MM.1S (cell line): ENCODE measurements around the gene CHID1.

Source experiments
- DNase-seq: peaks from one replicate; pipeline ENCODE4 v3.0.0-alpha.2; 2015
- H2AFZ ChIP-seq: fragments of 300-600 bp; sonication (generic); 2 replicates; pipeline ENCODE4 v1.6.0; 2016; ENCODE audit warnings: antibody characterized with exemption, low read length
- H3F3A ChIP-seq: fragments of 300-600 bp; sonication (generic); 2 replicates; pipeline ENCODE4 v1.6.1; 2016; ENCODE audit warnings: mild to moderate bottlenecking, antibody characterized with exemption, low read length, moderate library complexity, mixed read lengths; ENCODE audit not compliant: insufficient read depth
- H3K27ac ChIP-seq: fragments of 300-600 bp; sonication (generic); 2 replicates; pipeline ENCODE4 v1.5.1; 2016; ENCODE audit warnings: mild to moderate bottlenecking, low read length
- H3K27me3 ChIP-seq: fragments of 300-600 bp; sonication (generic); replicated peaks from 2 replicates; pipeline ENCODE4 v1.6.0; 2016; ENCODE audit warnings: low read length; ENCODE audit not compliant: insufficient read depth
- H3K36me3 ChIP-seq: fragments of 300-600 bp; sonication (generic); replicated peaks from 2 replicates; pipeline ENCODE4 v1.6.1; 2016; ENCODE audit warnings: mild to moderate bottlenecking, low read length, mixed read lengths; ENCODE audit not compliant: insufficient read depth
- H3K4me1 ChIP-seq: fragments of 300-600 bp; sonication (generic); 2 replicates; pipeline ENCODE4 v1.6.1; 2016; ENCODE audit warnings: low read length, mixed read lengths
- H3K4me2 ChIP-seq: fragments of 300-600 bp; sonication (generic); 2 replicates; pipeline ENCODE4 v1.6.0; 2016; ENCODE audit warnings: low read depth, low read length
- H3K4me3 ChIP-seq: fragments of 300-600 bp; sonication (generic); 2 replicates; pipeline ENCODE4 v1.5.1; 2016; ENCODE audit warnings: low read length, mixed read lengths
- H3K79me2 ChIP-seq: fragments of 300-600 bp; sonication (generic); 2 replicates; pipeline ENCODE4 v1.6.1; 2016; ENCODE audit warnings: mixed run types, low read length, mixed read lengths
- H3K9ac ChIP-seq: fragments of 300-600 bp; sonication (generic); 2 replicates; pipeline ENCODE4 v1.6.1; 2016; ENCODE audit warnings: low read length, mixed read lengths
- H3K9me2 ChIP-seq: fragments of 300-600 bp; sonication (generic); replicated peaks from 2 replicates; pipeline ENCODE4 v1.6.1; 2016; ENCODE audit warnings: mild to moderate bottlenecking, low read length, mixed read lengths; ENCODE audit not compliant: insufficient read depth
- H3K9me3 ChIP-seq: fragments of 300-600 bp; sonication (generic); replicated peaks from 2 replicates; pipeline ENCODE4 v1.6.1; 2016; ENCODE audit warnings: mild to moderate bottlenecking, low read length, mixed read lengths; ENCODE audit not compliant: insufficient read depth
- H4K20me1 ChIP-seq: fragments of 300-600 bp; sonication (generic); 2 replicates; pipeline ENCODE4 v1.6.1; 2016; ENCODE audit warnings: mild to moderate bottlenecking, low read length, moderate library complexity, mixed read lengths; ENCODE audit not compliant: insufficient read depth
- EZH2 ChIP-seq: fragments of 300-600 bp; sonication (generic); optimal IDR thresholded peaks from 2 replicates; pipeline ENCODE3; 2017; ENCODE audit warnings: low read depth, mild to moderate bottlenecking, antibody characterized with exemption, low read length, mixed read lengths
- EZH2phosphoT487 ChIP-seq: fragments of 300-600 bp; sonication (generic); IDR thresholded peaks from 2 replicates; pipeline ENCODE4 v1.6.1; 2018; ENCODE audit warnings: antibody characterized with exemption, low read length
- TF ChIP-seq, protein P1 (sequence below): fragments of 300-600 bp; sonication (generic); IDR thresholded peaks from 2 replicates; pipeline ENCODE4 v1.5.1; 2016; ENCODE audit warnings: antibody characterized with exemption, low read length, mixed read lengths

Gene CHID1

DNA sequence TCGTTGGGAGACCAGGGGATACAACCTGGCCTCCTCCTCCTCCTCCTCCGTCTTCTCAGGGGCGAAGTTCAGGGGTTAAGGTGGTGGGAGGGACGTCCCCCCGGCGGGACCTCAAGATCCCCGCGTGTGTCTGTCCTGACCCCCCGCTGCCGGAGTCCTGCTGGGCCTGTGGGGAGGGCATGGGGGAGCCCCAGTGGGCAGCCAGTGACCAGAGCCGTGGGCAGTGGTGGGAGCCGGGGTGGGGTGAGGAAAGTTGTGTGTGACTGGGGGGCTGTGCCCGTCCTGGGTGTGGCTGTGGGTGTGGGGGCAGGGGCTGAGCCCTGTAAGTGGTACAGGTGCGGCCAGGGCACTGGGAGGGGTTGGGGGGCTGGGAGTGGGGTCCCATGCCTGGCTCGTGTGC is 57.8 kb downstream of the CHID1 start:
- TF ChIP-seq EZH2 (no peak), EZH2phosphoT487 (no peak)
- TF ChIP-seq, protein P1, sequence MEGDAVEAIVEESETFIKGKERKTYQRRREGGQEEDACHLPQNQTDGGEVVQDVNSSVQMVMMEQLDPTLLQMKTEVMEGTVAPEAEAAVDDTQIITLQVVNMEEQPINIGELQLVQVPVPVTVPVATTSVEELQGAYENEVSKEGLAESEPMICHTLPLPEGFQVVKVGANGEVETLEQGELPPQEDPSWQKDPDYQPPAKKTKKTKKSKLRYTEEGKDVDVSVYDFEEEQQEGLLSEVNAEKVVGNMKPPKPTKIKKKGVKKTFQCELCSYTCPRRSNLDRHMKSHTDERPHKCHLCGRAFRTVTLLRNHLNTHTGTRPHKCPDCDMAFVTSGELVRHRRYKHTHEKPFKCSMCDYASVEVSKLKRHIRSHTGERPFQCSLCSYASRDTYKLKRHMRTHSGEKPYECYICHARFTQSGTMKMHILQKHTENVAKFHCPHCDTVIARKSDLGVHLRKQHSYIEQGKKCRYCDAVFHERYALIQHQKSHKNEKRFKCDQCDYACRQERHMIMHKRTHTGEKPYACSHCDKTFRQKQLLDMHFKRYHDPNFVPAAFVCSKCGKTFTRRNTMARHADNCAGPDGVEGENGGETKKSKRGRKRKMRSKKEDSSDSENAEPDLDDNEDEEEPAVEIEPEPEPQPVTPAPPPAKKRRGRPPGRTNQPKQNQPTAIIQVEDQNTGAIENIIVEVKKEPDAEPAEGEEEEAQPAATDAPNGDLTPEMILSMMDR, result no peak
- no peaks in the 10 kb centered on the region for H3K79me2 ChIP-seq
- H3K27me3 ChIP-seq, result peaks cover 81% of the 10 kb centered on the region
- no peak overlapping the region for H2AFZ ChIP-seq
- peaks cover 4% of the 10 kb centered on the region; the same call in 1 of the 2 replicates for H3K4me1 ChIP-seq
- DNase-seq, result no peak
- no peak overlapping the region for H3K4me2 ChIP-seq
- H3K27ac ChIP-seq, result no peak overlapping the region
- no peak overlapping the region for H3K4me3 ChIP-seq
- H3K9me2 ChIP-seq, result no peaks in the 10 kb centered on the region
- H4K20me1 ChIP-seq, result no peaks in the 10 kb centered on the region
- no peaks in the 10 kb centered on the region for H3F3A ChIP-seq
- H3K9me3 ChIP-seq, result no peaks in the 10 kb centered on the region
- no peaks in the 10 kb centered on the region for H3K36me3 ChIP-seq
- H3K9ac ChIP-seq, result no peak overlapping the region

DNA sequence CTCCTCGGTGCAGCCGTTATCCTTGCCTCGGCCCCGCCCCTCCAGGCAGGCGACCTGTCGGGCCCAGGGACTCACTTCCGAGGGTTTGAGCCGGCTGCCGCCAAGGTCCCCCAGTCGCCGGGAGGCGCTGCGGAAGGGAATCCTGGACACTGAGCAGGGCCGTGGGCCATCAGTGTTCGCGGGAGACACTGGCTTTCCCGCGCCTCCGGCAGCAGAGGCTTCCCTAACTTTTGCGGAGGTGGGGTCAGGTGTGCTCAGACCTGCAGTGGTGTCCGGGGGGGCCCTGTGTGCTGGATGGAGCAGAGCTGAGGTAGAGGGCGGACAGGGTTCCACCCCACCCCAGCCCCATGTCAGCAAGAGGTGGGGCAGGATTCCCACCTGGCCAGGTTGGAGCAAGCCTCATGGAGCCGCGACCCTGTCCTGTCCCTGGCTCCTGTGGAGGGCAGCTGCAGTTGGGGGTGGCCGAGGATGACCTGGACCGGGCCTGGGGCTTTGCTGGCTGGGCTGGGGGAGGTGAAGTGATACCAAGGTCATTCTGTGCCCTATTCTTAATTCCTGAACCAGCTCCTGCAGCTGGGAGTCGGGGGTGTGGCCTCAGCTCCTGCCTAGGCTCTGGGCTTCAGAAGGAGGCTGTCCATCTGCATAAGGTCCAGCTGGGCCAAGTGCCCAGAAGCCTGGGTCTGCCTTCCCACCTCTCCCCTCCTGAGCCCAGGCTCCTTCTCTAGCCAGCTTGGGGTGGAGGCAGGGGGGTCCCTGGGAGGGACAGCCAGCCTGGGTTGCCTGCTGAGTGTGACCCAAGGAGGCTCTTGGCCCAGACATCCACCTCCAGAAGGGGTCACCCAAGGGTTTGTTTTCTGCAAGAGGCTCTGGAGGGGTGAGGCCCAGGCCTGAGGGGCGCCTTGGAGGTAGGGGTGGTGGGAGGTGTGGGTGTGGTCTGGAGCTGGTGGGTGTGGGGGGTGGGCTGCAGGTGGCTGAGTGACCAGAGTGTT is 59.5 kb downstream of the CHID1 start:
- Histone ChIP-seq H3K27ac (no peak overlapping the region), H3K27me3 (peaks cover 82% of the 10 kb centered on the region), H3K9me3 (no peaks in the 10 kb centered on the region), H3F3A (no peaks in the 10 kb centered on the region), H3K36me3 (no peaks in the 10 kb centered on the region), H2AFZ (no peak overlapping the region), H4K20me1 (no peaks in the 10 kb centered on the region), H3K9me2 (no peaks in the 10 kb centered on the region), H3K4me3 (no peak overlapping the region), H3K4me2 (no peak overlapping the region), H3K79me2 (no peaks in the 10 kb centered on the region), H3K4me1 (peaks cover 4% of the 10 kb centered on the region; the same call in 1 of the 2 replicates), H3K9ac (no peak overlapping the region)
- DNase-seq, result no peak
- TF ChIP-seq, protein P1, result peak; percentile 28
- TF ChIP-seq EZH2, result no peak

DNA sequence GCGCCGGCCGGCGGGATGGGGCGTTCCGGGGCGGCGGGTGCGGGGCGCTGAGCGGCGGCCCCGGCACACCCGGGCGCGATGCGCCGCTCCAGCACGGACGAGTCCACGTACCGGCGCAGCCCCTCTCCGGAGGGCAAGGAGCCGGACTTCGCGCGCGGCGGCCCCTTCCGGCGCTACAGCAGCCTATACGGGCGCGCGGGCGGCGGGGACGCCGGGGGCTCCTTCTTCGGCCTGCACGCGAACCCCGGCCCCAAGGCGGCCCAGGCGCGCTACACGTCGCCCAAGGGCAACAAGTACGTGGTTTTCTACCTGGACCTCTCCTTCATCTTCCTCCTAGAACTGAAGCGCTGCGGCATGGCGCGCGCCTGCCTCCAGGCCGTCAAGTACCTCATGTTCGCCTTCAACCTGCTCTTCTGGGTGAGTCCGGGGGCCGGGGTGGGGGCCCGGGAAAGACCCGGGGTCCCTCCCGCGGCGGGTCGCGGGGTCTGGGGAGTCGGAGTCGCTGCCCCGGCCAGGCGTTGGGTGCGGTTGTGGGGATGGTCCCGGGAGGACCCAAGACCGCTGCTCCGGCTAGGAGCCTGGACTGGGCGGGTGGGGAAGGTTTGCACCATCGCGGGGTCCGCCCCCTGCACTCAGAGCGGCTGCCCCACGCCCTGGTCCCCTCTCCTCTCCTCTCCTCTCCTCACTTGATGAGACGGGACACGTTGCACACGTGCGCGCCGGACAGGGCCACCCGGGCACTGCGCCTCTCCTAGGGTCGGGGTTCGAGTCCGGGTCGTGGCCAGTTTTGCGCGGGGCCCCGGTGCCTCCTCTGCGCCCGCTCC is 60.4 kb downstream of the CHID1 start:
- Histone ChIP-seq H3K9me2 (no peaks in the 10 kb centered on the region), H3K79me2 (no peaks in the 10 kb centered on the region), H3K9me3 (no peaks in the 10 kb centered on the region), H3K27me3 (peaks cover 82% of the 10 kb centered on the region), H3K4me2 (no peak overlapping the region), H2AFZ (no peak overlapping the region), H4K20me1 (no peaks in the 10 kb centered on the region), H3K9ac (no peak overlapping the region), H3K4me1 (peaks cover 4% of the 10 kb centered on the region; the same call in 1 of the 2 replicates), H3K36me3 (no peaks in the 10 kb centered on the region), H3K4me3 (no peak overlapping the region), H3K27ac (no peak overlapping the region), H3F3A (no peaks in the 10 kb centered on the region)
- DNase-seq, result no peak
- TF ChIP-seq, protein P1, result no peak
- TF ChIP-seq EZH2 (no peak), EZH2phosphoT487 (no peak)
